ENCODE measurements around the gene PRCC. TPM values are rescaled to one million over a fixed set of nuclear protein-coding genes. Genes with fewer than 3 reads are reported as not detected.

Gene PRCC
- total and polyA plus RNA-seq, 2 of the 8 experiments (the other 6 are each of a cell fraction or from before 2014, with no cell fraction given): 95.2 to 115 TPM

GRCh38 chr1:156772728-156773497 lies 5.6 kb downstream of the PRCC start (continued):
- no peak for TF ChIP-seq RXRA (IDR thresholded peaks at IDR 0.05; ENCODE audit: insufficient read depth, low read depth, low read length)
- no peak for TF ChIP-seq BACH1 (IDR thresholded peaks at IDR 0.05; ENCODE audit: low read length)
- TF ChIP-seq EP300 (IDR thresholded peaks at IDR 0.05; ENCODE audit: borderline replicate concordance in 1 of 2, low read depth in 2 of 2, low read length in 2 of 2): no peak
- no peak for TF ChIP-seq CBX5 (IDR thresholded peaks at IDR 0.05; ENCODE audit: low read depth, low read length)
- TF ChIP-seq MAX (IDR thresholded peaks at IDR 0.05): no peak
